MCF 10A (cell line): ENCODE data around the gene NFYC. TPM values are rescaled to one million over a fixed set of nuclear protein-coding genes. Genes with fewer than 3 reads are reported as not detected.

Source experiments
- BruUV-seq: library from RNA; stranded (reverse); fragments of 400-500 nt; replicated peaks from 2 replicates; lab custom pipeline; 2021; lab: Mats Ljungman, UMichigan
- CTCF ChIA-PET: fragments of 300-600 bp; sonication (Branson Sonifier 250); formaldehyde crosslinking; extraction: SDS; loops from one replicate; lab custom pipeline; 2021; ENCODE audit warnings: antibody characterized with exemption, inconsistent platforms; lab: Yijun Ruan, JAX
- POLR2A ChIA-PET: fragments of 300-600, 350-650 bp; sonication (Branson Sonifier 250); formaldehyde crosslinking; extraction: SDS; loops from one replicate; lab custom pipeline; 2020; ENCODE audit warnings: antibody characterized with exemption, inconsistent platforms; lab: Yijun Ruan, JAX
- DNase-seq: peaks from one replicate; pipeline ENCODE4 v3.0.0-alpha.2; 2018; ENCODE audit not compliant: unreplicated experiment
- H3K27ac Mint-ChIP-seq: one replicate; pipeline ENCODE4 v1.8.0; 2022; ENCODE audit warnings: mild to moderate bottlenecking, low read depth, mixed read lengths; ENCODE audit not compliant: unreplicated experiment
- H3K27me3 Mint-ChIP-seq: one replicate; pipeline ENCODE4 v1.8.0; 2022; ENCODE audit warnings: mixed read lengths; ENCODE audit not compliant: insufficient read depth, unreplicated experiment
- H3K36me3 Mint-ChIP-seq: one replicate; pipeline ENCODE4 v1.8.0; 2022; ENCODE audit warnings: mild to moderate bottlenecking, moderate library complexity, mixed read lengths; ENCODE audit not compliant: insufficient read depth, unreplicated experiment
- H3K4me1 Mint-ChIP-seq: one replicate; pipeline ENCODE4 v1.8.0; 2022; ENCODE audit warnings: mixed read lengths; ENCODE audit not compliant: insufficient read depth, unreplicated experiment
- H3K4me3 Mint-ChIP-seq: one replicate; pipeline ENCODE4 v1.8.0; 2022; ENCODE audit warnings: mild to moderate bottlenecking, moderate library complexity, mixed read lengths; ENCODE audit not compliant: unreplicated experiment
- H3K9me3 Mint-ChIP-seq: one replicate; pipeline ENCODE4 v1.8.0; 2022; ENCODE audit warnings: mixed read lengths; ENCODE audit not compliant: unreplicated experiment
- intact Hi-C: fragments of 100-400 bp; cut with micrococcal nuclease; formaldehyde crosslinking; loops from 2 replicates; pipeline ENCODE4 v1.14.1; 2022
- total RNA-seq: library from RNA; stranded (reverse); gene quantifications from 2 replicates; pipeline ENCODE4 v1.2.3, GENCODE V29; 2022
- TF ChIP-seq, protein P1 (sequence below): fragments of 200-600 bp; IDR thresholded peaks from one replicate; pipeline ENCODE4 v1.8.0; 2022; ENCODE audit warnings: antibody characterized with exemption, mild to moderate bottlenecking; ENCODE audit not compliant: unreplicated experiment

The NFYC gene
- total RNA-seq, 1 experiment from 2014 or later = 69.6 TPM

GRCh38 chr1:40808444-40808843 lies 116.9 kb downstream of the NFYC start:
- CTCF ChIA-PET = no interaction called here
- no peak overlapping the region for H3K4me3 Mint-ChIP-seq

DNA sequence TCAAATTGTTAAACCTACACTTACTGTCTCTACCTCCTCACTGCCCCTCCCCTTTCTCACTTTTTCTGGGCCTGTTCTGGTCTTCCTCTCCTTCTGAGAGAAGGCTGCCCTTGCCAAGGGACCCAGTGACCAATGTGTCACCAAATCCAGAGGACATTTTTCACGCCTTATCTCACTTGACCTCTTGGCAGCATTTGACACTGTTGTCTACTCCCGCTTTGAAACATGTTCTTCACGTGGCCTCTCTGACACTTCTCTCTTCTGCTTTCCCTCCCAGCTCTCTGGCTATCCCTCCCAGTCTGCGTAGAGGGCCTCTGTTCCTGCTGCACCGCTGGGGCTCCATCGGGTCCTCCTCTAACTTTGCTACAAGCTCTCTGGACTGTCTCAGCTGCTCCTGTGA lies 117.4 kb downstream of the NFYC start:
- TF ChIP-seq, protein P1, sequence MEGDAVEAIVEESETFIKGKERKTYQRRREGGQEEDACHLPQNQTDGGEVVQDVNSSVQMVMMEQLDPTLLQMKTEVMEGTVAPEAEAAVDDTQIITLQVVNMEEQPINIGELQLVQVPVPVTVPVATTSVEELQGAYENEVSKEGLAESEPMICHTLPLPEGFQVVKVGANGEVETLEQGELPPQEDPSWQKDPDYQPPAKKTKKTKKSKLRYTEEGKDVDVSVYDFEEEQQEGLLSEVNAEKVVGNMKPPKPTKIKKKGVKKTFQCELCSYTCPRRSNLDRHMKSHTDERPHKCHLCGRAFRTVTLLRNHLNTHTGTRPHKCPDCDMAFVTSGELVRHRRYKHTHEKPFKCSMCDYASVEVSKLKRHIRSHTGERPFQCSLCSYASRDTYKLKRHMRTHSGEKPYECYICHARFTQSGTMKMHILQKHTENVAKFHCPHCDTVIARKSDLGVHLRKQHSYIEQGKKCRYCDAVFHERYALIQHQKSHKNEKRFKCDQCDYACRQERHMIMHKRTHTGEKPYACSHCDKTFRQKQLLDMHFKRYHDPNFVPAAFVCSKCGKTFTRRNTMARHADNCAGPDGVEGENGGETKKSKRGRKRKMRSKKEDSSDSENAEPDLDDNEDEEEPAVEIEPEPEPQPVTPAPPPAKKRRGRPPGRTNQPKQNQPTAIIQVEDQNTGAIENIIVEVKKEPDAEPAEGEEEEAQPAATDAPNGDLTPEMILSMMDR = no peak
- H3K4me1 Mint-ChIP-seq = no peaks in the 10 kb centered on the region
- ChIA-PET CTCF (no interaction called here), POLR2A (interaction anchor here (0.7 kb wide), 1 partner anchor 27 kb away, joined by 3 read pairs; no protein-coding TSS in a partner anchor)
- BruUV-seq = no TSS peak
- no peak for DNase-seq
- H3K27me3 Mint-ChIP-seq = peaks cover 62% of the 10 kb centered on the region
- H3K36me3 Mint-ChIP-seq = no peaks in the 10 kb centered on the region
- intact Hi-C loops = no loop called here
- no peak overlapping the region for H3K27ac Mint-ChIP-seq
- no peaks in the 10 kb centered on the region for H3K9me3 Mint-ChIP-seq
- no peak overlapping the region for H3K4me3 Mint-ChIP-seq

More at GRCh38 chr1:40808444-40808843, 116.9 kb downstream of the NFYC start:
- intact Hi-C loops = no loop called here
- TF ChIP-seq, protein P1 = no peak
- Mint-ChIP-seq H3K36me3 (no peaks in the 10 kb centered on the region), H3K27me3 (peaks cover 61% of the 10 kb centered on the region), H3K27ac (no peak overlapping the region), H3K4me1 (no peaks in the 10 kb centered on the region), H3K9me3 (no peaks in the 10 kb centered on the region)
- BruUV-seq = no TSS peak
- POLR2A ChIA-PET = interaction anchor here (0.7 kb wide), 1 partner anchor 27 kb away, joined by 3 read pairs; no protein-coding TSS in a partner anchor
- DNase-seq = no peak

- no TSS peak for BruUV-seq
- Mint-ChIP-seq H3K27ac (no peak overlapping the region), H3K9me3 (no peaks in the 10 kb centered on the region), H3K4me1 (no peaks in the 10 kb centered on the region), H3K36me3 (no peaks in the 10 kb centered on the region), H3K27me3 (peaks cover 57% of the 10 kb centered on the region), H3K4me3 (no peak overlapping the region)
- TF ChIP-seq, protein P1 = no peak
- POLR2A ChIA-PET = no interaction called here
- CTCF ChIA-PET = interaction anchor here (0.6 to 1.1 kb wide), 2 partner anchors 40 to 1192 kb away, joined by 3 to 4 read pairs; no protein-coding TSS in a partner anchor
- DNase-seq = no peak
- intact Hi-C loops = no loop called here
These were observed 119.4 kb downstream of the NFYC start for GRCh38 chr1:40810927-40811326.

DNA sequence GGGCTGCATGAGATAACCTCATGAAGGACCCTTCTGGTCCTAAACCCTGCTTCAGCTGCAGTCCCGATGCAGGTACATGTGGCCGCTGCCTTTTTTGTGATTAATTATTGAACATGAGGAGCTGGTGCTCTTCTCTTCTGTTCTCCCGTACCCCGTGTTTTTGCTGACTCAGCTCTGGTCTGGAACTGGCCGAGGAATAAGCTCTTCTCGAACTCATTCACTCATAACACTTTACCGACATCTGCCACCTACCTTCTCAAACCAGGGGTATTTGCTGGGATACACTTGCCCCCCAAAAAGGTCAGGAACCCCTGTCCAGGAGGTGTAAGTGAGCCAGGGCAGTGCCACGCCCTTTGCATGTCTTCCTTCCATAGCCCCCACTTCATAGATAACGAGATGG lies 123.9 kb downstream of the NFYC start:
- H3K4me3 Mint-ChIP-seq = no peak overlapping the region
- H3K36me3 Mint-ChIP-seq = no peaks in the 10 kb centered on the region
- intact Hi-C loops = no loop called here
- peaks cover 34% of the 10 kb centered on the region for H3K27me3 Mint-ChIP-seq
- POLR2A ChIA-PET = no interaction called here
- no peak overlapping the region for H3K27ac Mint-ChIP-seq
- no peak for DNase-seq
- no TSS peak for BruUV-seq
- H3K4me1 Mint-ChIP-seq = no peaks in the 10 kb centered on the region
- no peaks in the 10 kb centered on the region for H3K9me3 Mint-ChIP-seq
- TF ChIP-seq, protein P1 = no peak
- CTCF ChIA-PET = interaction anchor here (0.6 to 1.0 kb wide), 4 partner anchors 19 to 136 kb away, joined by 3 to 5 read pairs (median 3); no protein-coding TSS in a partner anchor
